ENCODE measurements around the gene SERP1.

Gene SERP1

GRCh38 chr3:150544041-150544440, 2.3 kb downstream of the SERP1 start:
- peaks cover 13% of the 10 kb centered on the region for H3K36me3 ChIP-seq
- no peaks in the 10 kb centered on the region for H3K27me3 ChIP-seq
- no peaks in the 10 kb centered on the region for H3K9me3 ChIP-seq
- no peaks in the 10 kb centered on the region; the same call in 1 of the 2 replicates for H3K4me1 ChIP-seq
- no peak for TF ChIP-seq CTCF (IDR thresholded peaks at IDR 0.05; ENCODE audit: low read depth, low read length)
- DNase-seq, result no peak
- peak overlapping the region; percentile 77 for H3K4me3 ChIP-seq (ENCODE audit: low read depth, low read length)

- no peak for DNase-seq
- Histone ChIP-seq H3K9me3 (no peaks in the 10 kb centered on the region), H3K27me3 (no peaks in the 10 kb centered on the region), H3K4me3 (ENCODE audit: low read depth, low read length) (no peak overlapping the region), H3K4me1 (no peaks in the 10 kb centered on the region; the same call in 1 of the 2 replicates), H3K36me3 (peaks cover 13% of the 10 kb centered on the region)
- TF ChIP-seq CTCF (IDR thresholded peaks at IDR 0.05; ENCODE audit: low read depth, low read length), result no peak
These were observed 2.8 kb downstream of the SERP1 start for GRCh38 chr3:150543531-150543930.

- Histone ChIP-seq H3K4me3 (ENCODE audit: low read depth, low read length) (no peak overlapping the region), H3K9me3 (no peaks in the 10 kb centered on the region), H3K27me3 (no peaks in the 10 kb centered on the region), H3K36me3 (peaks cover 13% of the 10 kb centered on the region), H3K4me1 (no peaks in the 10 kb centered on the region; the same call in 1 of the 2 replicates)
- no peak for TF ChIP-seq CTCF (IDR thresholded peaks at IDR 0.05; ENCODE audit: low read depth, low read length)
- no peak for DNase-seq
These were observed 3.2 kb downstream of the SERP1 start for GRCh38 chr3:150543128-150543527.

- Histone ChIP-seq H3K36me3 (peaks cover 13% of the 10 kb centered on the region), H3K4me1 (no peaks in the 10 kb centered on the region; the same call in 1 of the 2 replicates), H3K27me3 (no peaks in the 10 kb centered on the region), H3K9me3 (no peaks in the 10 kb centered on the region), H3K4me3 (ENCODE audit: low read depth, low read length) (no peak overlapping the region)
- no peak for DNase-seq
- no peak for TF ChIP-seq CTCF (IDR thresholded peaks at IDR 0.05; ENCODE audit: low read depth, low read length)
These were observed 5.3 kb downstream of the SERP1 start for GRCh38 chr3:150540991-150541390.

- Histone ChIP-seq H3K27me3 (no peaks in the 10 kb centered on the region), H3K36me3 (peaks cover 13% of the 10 kb centered on the region), H3K4me3 (ENCODE audit: low read depth, low read length) (no peak overlapping the region), H3K4me1 (no peaks in the 10 kb centered on the region; the same call in 1 of the 2 replicates), H3K9me3 (no peaks in the 10 kb centered on the region)
- no peak for TF ChIP-seq CTCF (IDR thresholded peaks at IDR 0.05; ENCODE audit: low read depth, low read length)
- DNase-seq, result no peak
These were observed 6.0 kb downstream of the SERP1 start for GRCh38 chr3:150540297-150540696.

- no peaks in the 10 kb centered on the region for H3K27me3 ChIP-seq
- H3K36me3 ChIP-seq, result peaks cover 6% of the 10 kb centered on the region
- no peak for DNase-seq
- no peak overlapping the region for H3K4me3 ChIP-seq (ENCODE audit: low read depth, low read length)
- no peaks in the 10 kb centered on the region for H3K4me1 ChIP-seq
- H3K9me3 ChIP-seq, result no peaks in the 10 kb centered on the region
- TF ChIP-seq CTCF (IDR thresholded peaks at IDR 0.05; ENCODE audit: low read depth, low read length), result no peak
These were observed 7.7 kb downstream of the SERP1 start for GRCh38 chr3:150538324-150539208.

Data from BE2C (cell line).